Head of caudate nucleus (tissue), 42 donors: ENCODE data around the gene CRIP3.

Experiments used
- DNase-seq, 42 donors: peaks; one replicate each; pipeline versions ENCODE4 v3.0.0 to v3.0.0-alpha.2; 2020 to 2021; ENCODE audit warnings: mixed read lengths in 7 of 42
- intact Hi-C: fragments of 100-400 bp; cut with DNase I; formaldehyde crosslinking; loops from one replicate; pipeline ENCODE4 v1.15.0; 2022

CRIP3 gene

GRCh38 chr6:43263314-43264178, 45.1 kb downstream of the CRIP3 start:
- intact Hi-C loops, result no loop called here

GRCh38 chr6:43262780-43263313, 45.8 kb downstream of the CRIP3 start:
- no peak for DNase-seq
- intact Hi-C loops, result no loop called here

More at GRCh38 chr6:43263314-43264178, 45.1 kb downstream of the CRIP3 start:
- peak; percentile 28 to 80 (median 64) for DNase-seq

GRCh38 chr6:43262000-43262779, 46.4 kb downstream of the CRIP3 start:
- intact Hi-C loops, result no loop called here
- DNase-seq, result no peak

- intact Hi-C loops, result no loop called here
- no peak for DNase-seq
Observed at GRCh38 chr6:43261198-43261597, 47.4 kb downstream of the CRIP3 start.

- no peak for DNase-seq
- intact Hi-C loops, result no loop called here
Observed at GRCh38 chr6:43260791-43261190, 47.8 kb downstream of the CRIP3 start.

- intact Hi-C loops, result no loop called here
Observed at GRCh38 chr6:43258807-43259686, 49.6 kb downstream of the CRIP3 start.

GRCh38 chr6:43258180-43258579, 50.4 kb downstream of the CRIP3 start:
- DNase-seq, result no peak
- intact Hi-C loops, result no loop called here

More at GRCh38 chr6:43258807-43259686, 49.6 kb downstream of the CRIP3 start:
- DNase-seq, result no peak

- intact Hi-C loops, result no loop called here
Observed at GRCh38 chr6:43257367-43258145, 51.1 kb downstream of the CRIP3 start.

GRCh38 chr6:43256670-43257366, 51.8 kb downstream of the CRIP3 start:
- intact Hi-C loops, result no loop called here
- no peak for DNase-seq

More at GRCh38 chr6:43257367-43258145, 51.1 kb downstream of the CRIP3 start:
- no peak for DNase-seq
